Left renal cortex interstitium (tissue), 4 donors: ENCODE measurements around the gene ANKRD44. TPM values are rescaled to one million over a fixed set of nuclear protein-coding genes. Genes with fewer than 3 reads are reported as not detected.
"Not testable (repeated sequence)": the region's sequence is repeated elsewhere in the genome, so short reads cannot be mapped to it uniquely, and the experiment has no call there.

Experiments used
- DNase-seq, 4 donors: peaks; one replicate each; pipeline ENCODE4 v3.0.0-alpha.2; 2013; ENCODE audit warnings: low read depth in 4 of 4, low spot score in 2 of 4, missing footprints in 1 of 4
- polyA plus RNA-seq, 4 donors: library from polyadenylated mRNA; unstranded; fragments of 120-200 nt; gene quantifications; one replicate each; pipeline ENCODE4 v1.2.1, GENCODE V29; 2013; ENCODE audit not compliant: insufficient read length in 4 of 4

Gene ANKRD44
- polyA plus RNA-seq, 4 donors = 9.8 to 15.7 (median 12.6) TPM

GRCh38 chr2:197062574-197062973 lies 248.0 kb downstream of the ANKRD44 start:
- DNase-seq = not testable (repeated sequence)

- DNase-seq = no peak
These were observed 251.1 kb downstream of the ANKRD44 start for GRCh38 chr2:197059477-197059876.

- DNase-seq = no peak
These were observed 251.7 kb downstream of the ANKRD44 start for GRCh38 chr2:197058777-197059300.

GRCh38 chr2:197057959-197058358 lies 252.6 kb downstream of the ANKRD44 start:
- DNase-seq = no peak

GRCh38 chr2:197055045-197055444 lies 255.5 kb downstream of the ANKRD44 start:
- DNase-seq = no peak

- no peak for DNase-seq
These were observed 256.1 kb downstream of the ANKRD44 start for GRCh38 chr2:197054437-197054836.

GRCh38 chr2:197052356-197052755 lies 258.2 kb downstream of the ANKRD44 start:
- DNase-seq = no peak

GRCh38 chr2:197045115-197045514 lies 265.5 kb downstream of the ANKRD44 start:
- DNase-seq = no peak

- DNase-seq = no peak
These were observed 267.8 kb downstream of the ANKRD44 start for GRCh38 chr2:197042739-197043196.

- DNase-seq = no peak
These were observed 272.6 kb downstream of the ANKRD44 start for GRCh38 chr2:197037863-197038398.

GRCh38 chr2:197035002-197035401 lies 275.6 kb downstream of the ANKRD44 start:
- DNase-seq = no peak

- no peak for DNase-seq
These were observed 276.3 kb downstream of the ANKRD44 start for GRCh38 chr2:197034292-197034691.

GRCh38 chr2:197033222-197033621 lies 277.4 kb downstream of the ANKRD44 start:
- no peak for DNase-seq

- no peak for DNase-seq
These were observed 278.8 kb downstream of the ANKRD44 start for GRCh38 chr2:197031803-197032202.

GRCh38 chr2:197030090-197030489 lies 280.5 kb downstream of the ANKRD44 start:
- no peak for DNase-seq

- no peak for DNase-seq
These were observed 281.9 kb downstream of the ANKRD44 start for GRCh38 chr2:197028633-197029032.

- no peak for DNase-seq
These were observed 282.4 kb downstream of the ANKRD44 start for GRCh38 chr2:197028230-197028629.

GRCh38 chr2:197024206-197024605 lies 286.4 kb downstream of the ANKRD44 start:
- no peak for DNase-seq

GRCh38 chr2:197020921-197021320 lies 289.7 kb downstream of the ANKRD44 start:
- DNase-seq = not testable (repeated sequence)

- DNase-seq = no peak
These were observed 297.5 kb downstream of the ANKRD44 start for GRCh38 chr2:197013098-197013497.

GRCh38 chr2:197011801-197012641 lies 298.6 kb downstream of the ANKRD44 start:
- peak in 2 of 4 donors; percentile 21 to 28 for DNase-seq

- no peak for DNase-seq
These were observed 299.6 kb downstream of the ANKRD44 start for GRCh38 chr2:197011021-197011417.
